GM12878 (cell line): ENCODE data around the gene WNK1. TPM values are rescaled to one million over a fixed set of nuclear protein-coding genes. Genes with fewer than 3 reads are reported as not detected.

Source experiments
- ATAC-seq: fragments of 200-7000 bp; cut with Tn5 transposase; 3 replicates; pipeline ENCODE4 v1.9.1; 2020; ENCODE audit warnings: mild to moderate bottlenecking, moderate library complexity
- BruUV-seq: library from RNA; stranded (reverse); fragments of 400-500 nt; replicated peaks from 2 replicates; lab custom pipeline; 2021; lab: Mats Ljungman, UMichigan
- CTCF ChIA-PET: fragments of 300-600 bp; sonication (Branson Sonifier 250); formaldehyde crosslinking; extraction: SDS; loops from one replicate; lab custom pipeline; 2021; ENCODE audit warnings: inconsistent platforms; lab: Yijun Ruan, JAX
- POLR2A ChIA-PET: fragments of 350-600 bp; formaldehyde crosslinking; extraction: SDS; loops from one replicate; lab custom pipeline; 2021; ENCODE audit warnings: inconsistent platforms; lab: Charles Lee
- RAD21 ChIA-PET: fragments of 300-600 bp; sonication (Branson Sonifier 250); formaldehyde crosslinking; loops from one replicate; lab custom pipeline; 2023; ENCODE audit warnings: antibody characterized with exemption; ENCODE audit not compliant: unreplicated experiment; lab: Charles Lee
- SMC1A ChIA-PET: fragments of 300-600 bp; sonication (Branson Sonifier 250); formaldehyde crosslinking; loops from one replicate; lab custom pipeline; 2023; ENCODE audit not compliant: unreplicated experiment, uncharacterized antibody; lab: Charles Lee
- DNase-seq: peaks from one replicate; pipeline ENCODE4 v3.0.0-alpha.2; 2011; ENCODE audit warnings: low read depth, low spot score
- FAIRE-seq: peaks from 3 replicates; lab custom pipeline; 2011; peaks lifted over from hg19 to GRCh38; lab: Jason Lieb, UNC
- H2AFZ ChIP-seq: 2 replicates; pipeline ENCODE4 v1.6.0; 2011; ENCODE audit warnings: low read depth, low read length, control low read depth; ENCODE audit not compliant: control insufficient read depth
- H3K27ac ChIP-seq: 2 replicates; pipeline ENCODE4 v1.5.1; 2011; ENCODE audit warnings: control low read depth; ENCODE audit not compliant: control insufficient read depth, insufficient read depth
- H3K27me3 ChIP-seq, 2 experiments: replicated peaks in 1 of 2; 2 replicates each; pipeline versions ENCODE4 v1.6.0 to v1.6.1; 2011; ENCODE audit warnings: low read length in 1 of 2; ENCODE audit not compliant: control insufficient read depth in 2 of 2, insufficient read depth in 2 of 2
- H3K36me3 ChIP-seq, 2 experiments: 2 replicates each; pipeline ENCODE4 v1.5.1; 2011; ENCODE audit warnings: low read length in 1 of 2; ENCODE audit not compliant: control insufficient read depth in 2 of 2, insufficient read depth in 2 of 2
- H3K4me1 ChIP-seq: 2 replicates; pipeline ENCODE4 v1.6.1; 2011; ENCODE audit warnings: mild to moderate bottlenecking, low read length, moderate library complexity, mixed read lengths; ENCODE audit not compliant: control insufficient read depth, insufficient read depth
- H3K4me2 ChIP-seq: 2 replicates; pipeline ENCODE4 v1.6.0; 2011; ENCODE audit warnings: control low read depth; ENCODE audit not compliant: control insufficient read depth, insufficient read depth
- H3K4me3 ChIP-seq: fragments of 200-600 bp; sonication (generic); 2 replicates; pipeline ENCODE4 v1.5.1; 2016
- H3K79me2 ChIP-seq: 2 replicates; pipeline ENCODE4 v1.6.0; 2011; ENCODE audit warnings: low read length; ENCODE audit not compliant: control insufficient read depth, insufficient read depth
- H3K9ac ChIP-seq: 2 replicates; pipeline ENCODE4 v1.8.0; 2011; ENCODE audit warnings: low read length, control low read depth, mixed read lengths; ENCODE audit not compliant: control insufficient read depth, insufficient read depth
- H3K9me3 ChIP-seq: replicated peaks from 3 replicates; pipeline ENCODE4 v1.5.1; 2011; ENCODE audit warnings: mild to moderate bottlenecking, low read length; ENCODE audit not compliant: control insufficient read depth, insufficient read depth
- H4K20me1 ChIP-seq: 2 replicates; pipeline ENCODE4 v1.6.0; 2011; ENCODE audit not compliant: control insufficient read depth, insufficient read depth
- BCL11A ChIP-seq: IDR thresholded peaks from 2 replicates; pipeline ENCODE4 v1.6.1; 2011; ENCODE audit warnings: low read depth, low read length
- BRCA1 ChIP-seq: IDR thresholded peaks from 2 replicates; pipeline ENCODE4 v1.6.1; 2011; ENCODE audit warnings: low read depth, low read length, improper control_type of control experiment
- MTA3 ChIP-seq: IDR thresholded peaks from 2 replicates; pipeline ENCODE4 v1.6.1; 2012; ENCODE audit warnings: low read length, inconsistent platforms, borderline replicate concordance
- NBN ChIP-seq: fragments of 450-650 bp; IDR thresholded peaks from 2 replicates; pipeline ENCODE4 v1.6.1; 2016
- NR2C2 ChIP-seq: IDR thresholded peaks from 2 replicates; pipeline ENCODE4 v1.6.1; 2011; ENCODE audit warnings: borderline replicate concordance, low read depth; ENCODE audit not compliant: control insufficient read depth, insufficient read length
- WGBS: methylation state at CpG from one replicate; pipeline ENCODE4 v1.1.6; 2016; ENCODE audit warnings: low lambda C conversion rate; ENCODE audit not compliant: insufficient replicate concordance, insufficient coverage; ENCODE audit errors: missing lambda C conversion rate; 5-methylcytosine and 5-hydroxymethylcytosine counted together
- in situ Hi-C: fragments of 300-500 bp; cut with MboI; formaldehyde crosslinking; loops from 9 replicates; pipeline ENCODE4 v1.14.3; 2018; ENCODE audit warnings: mixed read lengths
- intact Hi-C: fragments of 100-400 bp; cut with micrococcal nuclease; formaldehyde crosslinking; loops from one replicate; pipeline ENCODE4 v1.14.2; 2022; ENCODE audit not compliant: unreplicated experiment
- polyA plus RNA-seq, 11 experiments: library from polyadenylated mRNA; depleted of rRNA in 4 of 11; unstranded in 6 of 11; stranded (reverse) in 5 of 11; fragments of >200 nt; fragmentation: Nextera tagmentation in 4 of 11; fragmentation: Illumina TruSeq in 1 of 11; extraction: Ambion mirVana in 4 of 11; extraction: Trizol in 1 of 11; gene quantifications; 1 replicate in 1 of 11; 2 replicates in 10 of 11; pipeline versions ENCODE4 v1.2.1 to v1.2.3, GENCODE V29; 2011 to 2016; ENCODE audit warnings: inconsistent platforms in 2 of 11, missing spikeins in 2 of 11, low read depth in 1 of 11
- total RNA-seq, 4 experiments: library from RNA; depleted of rRNA in 3 of 4; stranded (reverse); fragments of >200 nt in 3 of 4; fragmentation: Illumina TruSeq in 1 of 4; extraction: Trizol in 1 of 4; gene quantifications; 2 replicates each; pipeline versions ENCODE4 v1.2.1 to v1.2.3, GENCODE V29; 2013 to 2021
- TF ChIP-seq, protein P1 (sequence below): fragments of 450-650 bp; IDR thresholded peaks from 2 replicates; pipeline ENCODE4 v1.6.1; 2018; ENCODE audit warnings: borderline replicate concordance, mild to moderate bottlenecking; ENCODE audit not compliant: partially characterized antibody

Gene WNK1
- total and polyA plus RNA-seq, 10 of the 15 experiments (the other 5 are each of a cell fraction or from before 2014, with no cell fraction given): 9.6 to 151 (median 86.6) TPM

DNA sequence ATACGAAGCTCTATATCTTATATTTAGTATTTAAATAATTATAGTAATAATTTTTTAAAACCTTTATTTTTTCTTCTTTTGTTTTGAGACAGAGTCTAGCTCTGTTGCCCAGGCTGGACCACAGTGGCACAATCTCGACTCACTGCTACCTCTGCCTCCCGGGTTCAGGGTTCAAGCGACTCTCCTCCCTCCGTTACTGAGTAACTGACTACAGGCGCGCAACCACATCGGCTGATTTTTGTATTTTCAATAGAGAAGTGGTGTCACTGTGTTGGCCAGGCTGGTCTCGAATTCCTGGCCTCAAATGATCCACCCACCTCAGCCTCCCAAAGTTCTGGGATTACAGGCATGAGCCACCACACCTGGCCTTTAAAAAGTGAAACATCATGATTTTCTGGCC is 13.0 kb upstream of the WNK1 start:
- Histone ChIP-seq H4K20me1 (no peaks in the 10 kb centered on the region), H3K4me1 (peaks cover 8% of the 10 kb centered on the region), H3K4me2 (no peak overlapping the region), H3K27me3 (no peaks in the 10 kb centered on the region), H3K9ac (no peak overlapping the region), H3K36me3 (no peaks in the 10 kb centered on the region), H3K4me3 (no peak overlapping the region), H3K27ac (no peak overlapping the region), H3K9me3 (no peaks in the 10 kb centered on the region; the same call in 2 of the 3 replicates), H2AFZ (no peak overlapping the region), H3K79me2 (no peaks in the 10 kb centered on the region)
- intact Hi-C loops: no loop called here
- no peak for ATAC-seq
- SMC1A ChIA-PET: interaction anchor here (0.9 to 9.7 kb wide), 12 partner anchors 9 to 207 kb away, joined by 3 to 133 read pairs (median 4); no protein-coding TSS in a partner anchor
- POLR2A ChIA-PET: interaction anchor here (1.2 to 4.4 kb wide), 5 partner anchors 12 to 65 kb away, joined by 3 to 21 read pairs (median 7); no protein-coding TSS in a partner anchor
- RAD21 ChIA-PET: interaction anchor here (0.8 to 1.5 kb wide), 6 partner anchors 9 to 93 kb away, joined by 3 to 10 read pairs (median 4); no protein-coding TSS in a partner anchor
- no TSS peak for BruUV-seq
- 72% methylated on average over 9 of the region's 9 CpGs for WGBS
- FAIRE-seq: no peak
- in situ Hi-C loops: no loop called here
- no peak for DNase-seq
- TF ChIP-seq, protein P1, sequence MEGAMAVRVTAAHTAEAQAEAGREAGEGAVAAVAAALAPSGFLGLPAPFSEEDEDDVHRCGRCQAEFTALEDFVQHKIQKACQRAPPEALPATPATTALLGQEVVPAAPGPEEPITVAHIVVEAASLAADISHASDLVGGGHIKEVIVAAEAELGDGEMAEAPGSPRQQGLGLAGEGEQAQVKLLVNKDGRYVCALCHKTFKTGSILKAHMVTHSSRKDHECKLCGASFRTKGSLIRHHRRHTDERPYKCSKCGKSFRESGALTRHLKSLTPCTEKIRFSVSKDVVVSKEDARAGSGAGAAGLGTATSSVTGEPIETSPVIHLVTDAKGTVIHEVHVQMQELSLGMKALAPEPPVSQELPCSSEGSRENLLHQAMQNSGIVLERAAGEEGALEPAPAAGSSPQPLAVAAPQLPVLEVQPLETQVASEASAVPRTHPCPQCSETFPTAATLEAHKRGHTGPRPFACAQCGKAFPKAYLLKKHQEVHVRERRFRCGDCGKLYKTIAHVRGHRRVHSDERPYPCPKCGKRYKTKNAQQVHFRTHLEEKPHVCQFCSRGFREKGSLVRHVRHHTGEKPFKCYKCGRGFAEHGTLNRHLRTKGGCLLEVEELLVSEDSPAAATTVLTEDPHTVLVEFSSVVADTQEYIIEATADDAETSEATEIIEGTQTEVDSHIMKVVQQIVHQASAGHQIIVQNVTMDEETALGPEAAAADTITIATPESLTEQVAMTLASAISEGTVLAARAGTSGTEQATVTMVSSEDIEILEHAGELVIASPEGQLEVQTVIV: no peak
- TF ChIP-seq NR2C2 (no peak), NBN (no peak), BRCA1 (no peak), MTA3 (no peak), BCL11A (no peak)
- CTCF ChIA-PET: interaction anchor here (0.7 to 2.1 kb wide), 6 partner anchors 8 to 71 kb away, joined by 3 to 13 read pairs (median 4); no protein-coding TSS in a partner anchor
